ENCODE measurements around the gene CLTC. TPM values are rescaled to one million over a fixed set of nuclear protein-coding genes. Genes with fewer than 3 reads are reported as not detected.

The CLTC gene
- polyA plus RNA-seq, 1 of the 3 experiments (the other 2 are of a cell fraction) = 160 TPM

GRCh38 chr17:59619298-59620063 lies at the start of gene CLTC (continued):
- peak; percentile 47; the same call in 1 of the 2 replicates for TF ChIP-seq RCOR1 (IDR thresholded peaks at IDR 0.05; ENCODE audit: low read length)
- TF ChIP-seq USF1 (IDR thresholded peaks at IDR 0.05; ENCODE audit: borderline replicate concordance, low read depth) = peak; percentile 91
- TF ChIP-seq TEAD4 (IDR thresholded peaks at IDR 0.05; ENCODE audit: borderline replicate concordance, insufficient read depth) = peak; percentile 82; the same call in 1 of the 2 replicates
- TF ChIP-seq EP300 (IDR thresholded peaks at IDR 0.05; ENCODE audit: borderline replicate concordance in 1 of 2, low read depth in 1 of 2, low read length in 1 of 2) = peak in 1 of 2 experiments; percentile 62; a peak in 2 of 4 replicates
- peak; percentile 43; the same call in 1 of the 2 replicates for TF ChIP-seq RFX5 (IDR thresholded peaks at IDR 0.05; ENCODE audit: low read length)
- TF ChIP-seq CTCF (IDR thresholded peaks at IDR 0.05) = no peak; the same call in 1 of the 2 replicates
- TF ChIP-seq MEF2A (IDR thresholded peaks at IDR 0.05; ENCODE audit: borderline replicate concordance, low read depth) = peak; percentile 62; the same call in 1 of the 2 replicates
- peak; percentile 96 for TF ChIP-seq POLR2AphosphoS5 (IDR thresholded peaks at IDR 0.05; ENCODE audit: low read depth, low read length)
- peak; percentile 71; the same call in 1 of the 2 replicates for TF ChIP-seq MXI1 (IDR thresholded peaks at IDR 0.05; ENCODE audit: low read depth, low read length)
- no peak for TF ChIP-seq FOXJ3 (CRISPR knock-in tag; IDR thresholded peaks at IDR 0.05)

GRCh38 chr17:59572301-59572924 lies 47.3 kb upstream of the CLTC start:
- Histone ChIP-seq H3K27me3 (ENCODE audit: insufficient read depth) (no peaks in the 10 kb centered on the region), H3F3A (replicated peaks; ENCODE audit: insufficient read depth) (peaks cover 12% of the 10 kb centered on the region), H3K9me3 (no peaks in the 10 kb centered on the region), H3K4me1 (ENCODE audit: control insufficient read depth in 1 of 2, insufficient read depth in 2 of 2, low read depth in 1 of 2, low read length in 1 of 2) (no peaks in the 10 kb centered on the region), H3K9me2 (no peaks in the 10 kb centered on the region), H3K4me2 (no peak overlapping the region), H3K9ac (no peak overlapping the region), H3K4me3 (ENCODE audit: low read depth in 2 of 2, low read length in 1 of 2) (no peak overlapping the region), H2AFZ (ENCODE audit: low read depth) (no peak overlapping the region), H3K27ac (ENCODE audit: low read depth in 2 of 2, low read length in 1 of 2) (no peak overlapping the region), H3K36me3 (replicated peaks in 1 of 2; ENCODE audit: control insufficient read depth in 1 of 2, insufficient read depth in 2 of 2, low read length in 1 of 2) (peaks cover 30 to 38% of the 10 kb centered on the region in 2 experiments), H4K20me1 (ENCODE audit: insufficient read depth) (no peaks in the 10 kb centered on the region; the same call in 1 of the 2 replicates), H3K79me2 (ENCODE audit: insufficient read depth) (peaks cover 35% of the 10 kb centered on the region)
- no peak for DNase-seq
- ChIA-PET POLR2A (no interaction called here), CTCF (no interaction called here)
- WGBS (ENCODE audit: low lambda C conversion rate) = 98% methylated on average over 10 of the region's 10 CpGs
- no peak for TF ChIP-seq CTCF (IDR thresholded peaks at IDR 0.05)
- TF ChIP-seq FOXM1 (IDR thresholded peaks at IDR 0.05; ENCODE audit: low read depth) = no peak
- TF ChIP-seq REST (IDR thresholded peaks at IDR 0.05; ENCODE audit: low read depth, low read length) = no peak
- no peak for TF ChIP-seq ELF1 (IDR thresholded peaks at IDR 0.05)
- no peak for TF ChIP-seq EZH2phosphoT487 (IDR thresholded peaks at IDR 0.05; ENCODE audit: borderline replicate concordance, low read depth)
- TF ChIP-seq RFX5 (IDR thresholded peaks at IDR 0.05; ENCODE audit: low read length) = no peak
- no peak for TF ChIP-seq TAF1 (IDR thresholded peaks at IDR 0.05; ENCODE audit: borderline replicate concordance, low read depth, low read length)
- no peak for TF ChIP-seq GATA2 (CRISPR knock-in tag; IDR thresholded peaks at IDR 0.05)
- TF ChIP-seq IRF3 (IDR thresholded peaks at IDR 0.05; ENCODE audit: low read depth, low read length) = no peak
- no peak for TF ChIP-seq RXRA (IDR thresholded peaks at IDR 0.05; ENCODE audit: borderline replicate concordance, low read depth)

Measured in SK-N-SH (cell line).